Hypothalamus (tissue), 51 donors: ENCODE measurements around the gene INTU.
A peak's percentile ranks its signal among the peaks of the same experiment; 100 is the strongest.
"Not testable (repeated sequence)": the region's sequence is repeated elsewhere in the genome, so short reads cannot be mapped to it uniquely, and the experiment has no call there.

Source experiments
- DNase-seq, 51 donors: peaks; one replicate each; lab custom pipeline; 2025; lab: John Stamatoyannopoulos, UW

Gene INTU

GRCh38 chr4:127632420-127633403 lies at the start of gene INTU:
Gene INTU, plus strand, starts transcription at chr4:127632957. Its CDS starts 78 bp downstream, at chr4:127633035.
- peak; percentile 39 to 96 (median 87) for DNase-seq

DNA sequence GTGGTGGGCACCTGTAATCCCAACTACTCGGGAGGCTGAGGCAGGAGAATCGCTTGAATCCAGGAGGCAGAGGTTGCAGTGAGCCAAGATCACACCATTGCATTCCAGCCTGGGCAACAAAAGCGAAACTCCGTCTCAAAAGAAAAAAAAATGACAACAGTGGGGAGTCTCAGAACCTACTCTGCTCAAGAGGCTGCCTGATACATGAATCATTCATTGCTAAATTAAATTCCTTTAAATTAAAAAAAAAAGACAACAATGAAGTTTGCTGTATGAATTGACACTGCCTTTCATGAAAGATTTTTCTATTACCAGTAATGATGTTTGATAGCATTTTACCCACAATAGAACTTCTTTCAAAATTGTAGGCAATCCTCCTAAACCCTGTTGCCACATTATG lies 46.3 kb upstream of the INTU start:
- not testable (repeated sequence) for DNase-seq

GRCh38 chr4:127586922-127587571 lies 45.7 kb upstream of the INTU start:
- no peak for DNase-seq

DNA sequence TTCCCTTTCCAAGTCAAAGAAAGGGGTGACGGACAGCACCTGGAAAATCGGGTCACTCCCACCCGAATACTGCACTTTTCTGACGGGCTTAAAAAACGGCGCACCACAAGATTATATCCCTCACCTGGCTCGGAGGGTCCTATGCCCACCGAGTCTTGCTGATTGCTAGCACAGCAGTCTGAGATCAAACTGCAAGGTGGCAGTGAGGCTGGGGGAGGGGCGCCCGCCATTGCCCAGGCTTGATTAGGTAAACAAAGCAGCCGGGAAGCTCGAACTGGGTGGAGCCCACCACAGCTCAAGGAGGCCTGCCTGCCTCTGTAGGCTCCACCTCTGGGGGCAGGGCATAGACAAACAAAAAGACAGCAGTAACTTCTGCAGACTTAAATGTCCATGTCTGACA lies 43.6 kb upstream of the INTU start:
- DNase-seq, result not testable (repeated sequence)

DNA sequence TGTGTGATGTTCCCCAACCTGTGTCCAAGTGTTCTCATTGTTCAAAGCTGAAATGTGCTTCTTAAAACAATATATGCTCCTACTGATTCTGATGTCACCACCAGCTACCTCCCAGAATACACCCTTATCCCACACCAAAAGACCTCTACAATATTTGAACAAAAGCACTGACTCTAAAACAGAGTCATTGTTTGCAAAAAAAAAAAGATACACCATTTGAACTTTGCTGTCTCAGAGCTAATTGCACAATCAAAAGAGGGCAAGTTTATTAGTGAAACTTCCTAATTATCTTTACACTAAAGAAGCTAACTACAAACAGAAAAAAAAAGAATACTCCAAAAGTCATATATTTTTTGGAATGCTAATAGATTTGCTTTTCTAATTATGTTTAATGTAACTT lies 34.1 kb upstream of the INTU start:
- no peak for DNase-seq

GRCh38 chr4:127601029-127601428 lies 31.7 kb upstream of the INTU start:
- DNase-seq, result no peak

- DNase-seq, result no peak
These were observed 27.6 kb upstream of the INTU start for GRCh38 chr4:127604949-127605709.

DNA sequence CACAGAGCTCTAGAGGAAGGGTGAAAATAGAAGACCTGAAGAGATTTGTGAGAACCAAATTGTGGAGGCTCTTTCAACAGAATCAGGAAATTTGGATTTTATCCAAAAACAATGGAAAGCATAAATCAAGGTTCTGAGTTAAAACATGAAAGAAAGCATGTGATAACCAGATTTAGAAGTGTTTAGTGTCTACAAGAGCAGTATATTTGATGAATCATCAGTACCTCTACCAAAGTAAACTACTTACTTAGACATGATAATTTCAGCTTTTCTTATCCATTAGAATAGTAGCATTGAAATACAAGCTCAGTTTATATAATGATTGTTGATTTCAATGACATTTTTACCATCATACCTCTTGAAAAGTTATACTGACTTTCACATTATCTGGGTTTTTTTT lies 25.9 kb upstream of the INTU start:
- no peak for DNase-seq

DNA sequence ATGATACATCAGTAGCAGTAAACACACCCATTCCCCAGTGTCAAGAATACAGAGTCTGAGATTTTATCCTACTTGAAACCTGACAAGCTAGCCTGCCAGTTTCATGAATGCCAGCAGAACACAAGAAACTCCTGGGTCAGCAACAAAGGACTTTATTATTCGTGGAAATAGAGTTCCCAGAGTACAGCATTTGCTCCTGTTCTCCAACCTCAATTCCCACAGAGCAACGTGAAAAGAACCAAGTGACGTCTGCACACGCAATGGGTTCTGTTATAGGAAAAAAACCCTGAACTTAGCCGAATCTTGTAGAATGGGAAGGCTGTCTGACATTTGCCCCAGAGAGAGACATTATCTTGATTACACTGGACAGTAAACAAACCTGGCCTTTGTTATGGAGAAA lies 23.3 kb upstream of the INTU start:
- no peak for DNase-seq

- DNase-seq, result no peak
These were observed 22.3 kb upstream of the INTU start for GRCh38 chr4:127610488-127610887.

GRCh38 chr4:127616898-127617297 lies 15.9 kb upstream of the INTU start:
- no peak for DNase-seq

DNA sequence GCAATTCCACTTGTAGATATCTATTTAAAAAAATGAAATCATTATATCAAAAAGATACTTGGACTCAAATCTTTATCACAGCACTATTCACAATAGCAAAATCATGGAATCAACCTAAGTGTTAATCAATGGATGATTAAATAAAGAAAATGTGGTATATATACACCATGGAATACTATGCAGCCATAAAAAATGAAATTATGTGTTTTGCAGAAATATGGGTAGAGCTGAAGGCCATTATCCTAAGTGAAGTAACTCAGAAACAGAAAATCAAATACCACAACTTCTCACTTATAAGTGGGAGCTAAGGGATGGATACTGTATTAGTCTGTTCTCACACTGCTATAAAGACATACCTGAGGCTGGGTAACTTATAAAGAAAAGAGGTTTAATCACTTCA lies 14.3 kb upstream of the INTU start:
- no peak for DNase-seq

GRCh38 chr4:127622621-127622920 lies 10.2 kb upstream of the INTU start:
- DNase-seq, result no peak

- DNase-seq, result peak in 36 of 51 donors; percentile 7 to 63 (median 37)
These were observed 9.6 kb upstream of the INTU start for GRCh38 chr4:127622921-127623796.

GRCh38 chr4:127623797-127624083 lies 9.0 kb upstream of the INTU start:
- peak in 28 of 51 donors; percentile 1 to 68 (median 30) for DNase-seq

DNA sequence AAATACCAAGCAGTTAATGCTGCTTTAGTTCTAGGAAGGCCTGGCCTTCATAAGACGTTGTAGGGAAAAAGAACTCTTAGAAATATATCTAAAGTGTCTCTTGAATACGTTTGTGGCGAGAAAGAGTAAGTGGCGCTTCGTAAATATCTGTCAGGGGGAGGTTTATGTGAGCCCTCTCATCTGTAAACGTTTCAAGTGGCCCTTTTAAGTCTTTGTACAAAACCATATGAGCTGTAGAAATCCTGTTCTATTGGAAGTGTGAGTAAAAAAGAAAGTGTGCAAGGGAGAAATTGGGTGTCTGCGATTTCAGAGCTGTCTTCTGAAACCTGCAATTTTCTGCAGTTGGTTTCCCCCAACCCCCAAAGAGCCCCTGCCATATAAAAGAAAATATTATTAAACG lies 8.6 kb upstream of the INTU start:
- DNase-seq, result no peak

DNA sequence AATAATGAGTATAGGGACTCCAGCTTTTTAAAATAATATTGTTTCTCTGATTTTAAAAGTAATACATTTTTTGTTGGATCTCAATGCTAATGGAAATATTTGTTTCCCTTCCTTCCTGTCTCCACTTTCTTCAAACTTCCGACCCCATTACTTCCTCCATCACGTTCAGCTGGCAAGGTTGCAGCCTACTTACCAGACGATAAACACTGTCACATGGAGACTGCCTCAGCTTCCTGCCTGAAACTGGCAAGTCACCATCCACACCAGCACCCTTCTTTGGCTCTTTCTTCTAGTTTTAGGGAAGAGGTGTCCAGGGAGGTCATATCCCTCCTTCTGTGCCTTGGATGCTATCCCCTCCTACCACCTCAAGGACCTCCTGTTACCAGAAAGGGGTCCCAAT lies 3.4 kb upstream of the INTU start:
- DNase-seq, result no peak

- no peak for DNase-seq
These were observed 2.6 kb upstream of the INTU start for GRCh38 chr4:127630152-127630551.

GRCh38 chr4:127631420-127631819 lies 1.3 kb upstream of the INTU start:
- no peak for DNase-seq

DNA sequence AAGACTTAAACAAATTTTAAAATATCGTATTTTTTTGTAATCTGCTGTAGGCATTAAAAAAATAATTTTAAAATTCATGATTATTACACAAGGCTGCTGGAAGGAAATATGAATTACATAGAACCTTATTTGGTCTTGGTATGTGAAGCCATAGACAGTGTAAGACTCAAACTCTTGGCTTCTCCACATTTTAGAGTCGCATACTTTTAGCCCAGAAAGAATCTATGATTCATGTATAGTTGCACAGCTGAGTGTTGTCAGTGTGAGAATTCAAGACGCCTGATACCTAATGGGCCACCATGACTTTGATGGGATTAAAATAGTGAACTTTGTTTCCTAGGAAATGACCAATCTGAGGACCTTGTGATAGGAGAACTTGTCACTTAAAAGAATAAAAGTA lies 1.4 kb downstream of the INTU start:
- DNase-seq, result no peak

- peak in 1 of 51 donors; percentile 7 for DNase-seq
These were observed 8.8 kb downstream of the INTU start for GRCh38 chr4:127641524-127641923.
